HS-5 (cell line): ENCODE measurements around the gene ZNF384.
A peak's percentile ranks its signal among the peaks of the same experiment; 100 is the strongest.

Experiments
- DNase-seq: peaks from one replicate; pipeline ENCODE4 v3.0.0-alpha.2; 2012; ENCODE audit warnings: low read depth

The ZNF384 gene

DNA sequence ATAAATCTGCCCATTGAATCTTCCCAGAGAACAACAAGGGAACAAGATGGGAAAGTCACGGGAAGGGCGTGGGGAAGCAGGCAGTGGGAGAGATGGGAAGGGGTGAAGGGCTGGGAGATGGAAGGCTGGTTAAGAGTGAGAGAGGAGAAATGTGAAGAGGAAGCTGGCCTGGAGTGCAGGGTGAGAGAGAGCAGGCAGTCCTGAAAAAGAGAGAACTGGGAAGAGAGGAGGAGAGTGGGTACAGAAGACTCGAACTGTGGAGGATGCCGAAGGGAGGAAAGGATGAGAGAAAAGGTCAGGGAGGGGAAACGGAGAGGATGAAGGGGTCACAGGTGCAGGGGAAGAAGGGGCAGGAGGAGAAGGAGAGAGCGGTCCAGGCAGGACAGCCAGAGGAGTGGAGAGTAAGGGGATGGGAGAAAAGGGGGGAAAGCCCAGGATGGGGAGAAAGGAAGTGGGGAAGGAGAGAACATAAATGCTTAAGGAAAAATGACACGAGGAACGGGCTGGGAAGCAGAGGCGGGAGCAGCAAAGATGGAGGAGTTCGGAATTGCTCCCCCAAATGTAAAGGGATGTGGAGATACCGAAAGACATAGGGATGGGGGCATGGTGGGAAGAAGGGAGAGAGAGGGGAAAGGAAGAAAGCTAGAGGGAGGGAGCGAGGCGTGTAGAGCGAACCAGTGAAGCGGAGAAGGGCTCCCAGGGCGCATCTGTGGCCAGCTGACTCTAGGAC is 10.2 kb upstream of the ZNF384 start:
- no peak for DNase-seq

GRCh38 chr12:6698352-6699046 is 9.3 kb upstream of the ZNF384 start:
- DNase-seq: no peak

DNA sequence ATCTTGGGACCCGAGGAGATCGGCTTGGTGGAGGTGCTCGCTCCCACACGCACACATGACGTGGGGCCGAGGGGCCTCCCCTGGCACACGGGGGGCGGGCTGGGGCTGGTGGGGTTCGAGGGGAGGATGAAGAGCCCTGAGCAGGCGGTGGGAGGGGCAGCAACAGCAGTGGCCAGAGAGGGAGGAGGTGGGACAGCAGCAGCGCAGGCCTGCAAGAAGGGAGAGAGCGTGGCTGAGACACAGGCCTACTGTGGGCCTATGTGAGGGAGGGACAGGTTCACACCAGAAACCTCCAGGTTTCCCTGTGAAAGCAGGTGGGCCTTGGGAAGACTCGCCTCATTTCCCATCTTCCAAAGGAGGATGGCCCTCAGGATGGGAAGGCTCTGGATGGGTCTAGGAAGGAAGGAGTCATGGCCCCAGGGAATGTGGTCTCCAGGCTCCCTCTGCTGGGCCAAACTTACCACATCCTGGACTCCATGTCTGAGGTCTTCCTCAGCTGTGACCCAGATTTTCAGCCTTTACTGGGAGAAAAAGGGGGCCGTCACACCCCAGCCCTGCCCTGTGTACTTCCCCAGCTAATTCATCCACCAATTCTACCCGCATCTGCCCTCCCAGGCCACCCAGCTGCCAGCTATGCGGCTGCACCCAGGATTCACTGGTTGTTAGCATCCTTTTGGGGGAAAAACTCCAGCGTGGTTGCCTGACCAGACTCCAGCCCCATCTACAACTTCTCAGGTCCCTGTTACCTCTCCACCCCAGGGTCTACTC is 8.6 kb upstream of the ZNF384 start:
- peak; percentile 49 for DNase-seq

DNA sequence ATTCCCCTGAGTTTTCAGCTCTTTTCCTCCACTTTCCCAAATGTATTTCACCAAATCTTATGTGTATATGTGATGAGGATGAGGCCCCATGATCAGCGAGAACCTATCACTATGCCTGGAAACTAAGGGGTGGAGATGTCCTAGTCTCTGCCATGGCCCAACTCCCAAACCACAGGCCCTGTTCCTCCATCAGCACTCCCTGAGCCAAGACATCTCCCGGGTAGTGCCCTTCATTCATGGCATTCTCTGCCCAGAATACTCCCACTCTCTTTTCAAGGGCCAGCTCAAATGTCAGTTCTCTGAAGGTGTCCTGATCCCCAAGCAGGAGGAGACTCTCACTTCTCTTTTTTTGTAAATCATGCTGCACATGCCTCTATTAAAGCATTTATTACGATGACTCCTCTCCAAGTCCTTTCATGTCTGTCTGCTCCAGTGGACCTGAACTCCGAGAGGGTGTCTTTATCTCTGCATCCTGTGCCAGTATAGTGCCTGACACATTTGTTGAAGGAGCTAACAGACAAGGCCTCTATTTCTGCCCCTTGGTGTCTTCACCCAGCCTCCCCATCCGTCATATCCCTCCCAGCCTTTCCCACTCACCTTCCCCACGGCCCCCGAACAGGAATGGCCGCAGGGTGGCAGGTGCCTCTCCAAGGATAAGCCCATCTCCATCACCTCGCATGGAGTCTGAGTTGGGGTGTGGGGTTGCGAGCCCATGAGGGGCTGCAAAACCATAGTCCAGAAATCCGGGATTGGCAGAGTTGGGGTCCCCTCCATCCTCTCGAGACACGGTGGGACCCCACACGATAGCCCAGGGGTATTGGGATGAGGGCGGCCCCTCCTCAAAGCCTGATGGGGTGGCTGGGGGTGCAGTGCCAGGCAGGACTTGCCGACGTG is 7.8 kb upstream of the ZNF384 start:
- DNase-seq: no peak

DNA sequence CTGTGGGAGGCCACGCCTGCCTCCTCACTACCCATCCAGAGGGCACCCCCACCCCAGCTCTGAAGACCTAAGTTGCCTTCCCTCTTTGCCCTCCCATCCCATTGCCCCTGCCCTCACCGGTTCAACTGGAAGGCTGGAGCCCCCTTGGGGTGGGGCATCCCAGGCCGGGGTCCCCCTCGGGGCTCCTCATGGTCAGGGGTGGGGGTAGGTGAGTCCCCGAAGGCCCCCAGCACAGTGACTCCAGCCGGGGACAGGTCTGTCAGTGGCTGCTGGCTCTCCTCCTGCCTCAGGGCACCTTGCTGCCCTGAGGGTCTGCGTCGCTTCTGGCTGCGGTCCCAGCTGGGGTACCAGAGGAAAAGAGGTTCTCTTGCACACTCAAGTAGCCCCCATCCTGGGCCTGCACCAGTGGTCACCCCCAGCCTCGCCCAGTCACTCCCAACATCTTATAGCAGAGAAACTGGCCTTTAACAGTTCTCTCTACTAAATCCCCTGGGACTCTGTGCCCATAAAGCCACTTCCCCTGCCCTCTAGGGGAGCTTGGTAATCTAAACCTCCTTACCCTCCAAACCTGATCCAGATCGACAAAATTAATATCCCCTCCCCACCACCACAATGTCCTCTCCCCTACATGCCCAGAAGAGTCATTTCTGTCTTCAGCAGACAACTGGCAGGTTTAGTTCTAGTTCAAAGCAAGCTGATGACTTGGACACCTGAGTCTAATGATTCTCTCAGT is 6.3 kb upstream of the ZNF384 start:
- DNase-seq: no peak

GRCh38 chr12:6694701-6695100 is 5.5 kb upstream of the ZNF384 start:
- no peak for DNase-seq

DNA sequence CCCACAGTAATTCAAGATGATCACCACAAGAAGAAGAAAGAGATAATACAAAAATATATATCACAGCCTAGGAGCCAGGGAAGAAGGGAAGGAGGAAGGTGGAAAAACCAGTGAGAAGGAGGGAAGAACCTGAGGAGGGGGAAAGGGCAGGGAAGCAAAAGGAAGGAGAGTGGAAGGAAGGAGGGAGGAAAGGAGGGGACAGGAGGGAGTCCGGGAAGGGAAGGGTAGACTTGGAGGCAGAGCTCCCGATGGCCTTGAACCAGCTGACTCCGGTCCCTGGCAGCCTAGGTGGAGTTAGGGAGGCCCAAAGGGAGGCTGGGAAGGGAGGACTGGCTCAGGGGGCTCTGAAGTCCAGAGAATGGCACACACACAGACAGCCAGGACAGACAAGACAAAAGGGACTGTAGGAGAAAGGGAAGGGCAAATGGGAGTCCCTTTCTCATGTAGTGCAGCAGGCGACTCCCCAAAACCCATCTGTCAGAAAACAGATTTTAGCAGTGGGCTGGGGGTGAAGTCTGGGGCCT is 4.7 kb upstream of the ZNF384 start:
- DNase-seq: no peak

- DNase-seq: no peak
Measured at GRCh38 chr12:6692888-6693287, 3.7 kb upstream of the ZNF384 start.

DNA sequence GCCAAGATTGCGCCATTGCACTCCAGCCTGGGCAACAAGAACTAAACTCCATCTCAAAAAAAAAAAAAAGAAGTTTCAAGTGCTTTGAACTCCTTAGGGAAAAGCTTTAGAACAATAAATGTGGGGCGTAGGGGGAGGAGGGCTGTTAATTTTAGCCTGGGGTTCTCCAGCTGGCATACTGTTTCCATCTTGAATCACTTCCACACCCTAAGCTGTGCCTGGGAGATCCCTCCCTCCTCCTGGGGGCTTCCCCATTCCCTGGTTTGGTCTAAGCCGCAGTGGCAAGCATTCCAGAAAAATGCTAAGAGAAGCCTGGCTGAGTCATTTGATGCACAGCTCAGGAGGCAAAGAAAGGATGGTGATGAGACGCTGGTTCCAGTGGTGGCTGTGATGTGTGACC is 2.3 kb upstream of the ZNF384 start:
- DNase-seq: no peak

DNA sequence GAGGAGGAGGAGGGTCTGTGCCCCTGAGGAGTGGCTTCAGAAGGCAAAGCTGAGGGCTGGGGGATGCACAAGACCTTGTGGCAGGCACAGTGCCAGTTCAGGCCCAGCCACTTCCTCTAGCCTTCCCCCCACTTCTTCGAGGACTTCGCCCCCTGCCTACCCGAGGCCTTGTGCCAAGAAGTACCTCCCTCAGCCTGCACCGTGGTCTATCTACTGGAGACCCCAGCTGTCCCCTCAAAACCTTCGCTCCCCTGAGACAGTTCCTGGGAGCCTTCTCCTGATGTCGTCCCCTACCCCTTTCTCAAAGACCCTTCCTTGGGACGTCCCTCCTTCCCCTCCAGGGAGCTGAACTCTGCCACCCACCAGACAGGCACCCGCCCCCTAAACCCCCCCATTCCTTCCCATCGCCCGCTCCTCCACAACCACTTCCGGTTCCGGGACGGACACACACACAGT is 604 bp downstream of the ZNF384 start:
- DNase-seq: peak; percentile 62

DNA sequence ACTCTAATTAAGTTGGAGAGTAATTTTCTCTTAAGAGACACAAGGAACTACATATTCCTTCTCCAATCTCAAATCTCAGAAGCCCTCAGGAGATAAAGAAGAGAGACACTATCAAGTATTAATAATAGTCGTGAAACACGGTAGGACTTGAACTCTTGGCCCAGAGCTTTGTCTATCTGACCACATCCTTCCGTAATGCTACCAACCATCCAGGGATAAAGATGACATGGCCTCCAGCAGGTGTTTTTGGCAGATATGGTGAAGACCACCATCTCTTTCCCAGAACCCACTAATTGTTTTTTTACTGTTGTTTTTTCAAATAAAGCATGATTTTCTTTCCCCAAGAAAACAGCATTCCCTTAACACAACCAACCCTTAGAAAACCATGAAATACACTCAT is 3.4 kb downstream of the ZNF384 start:
- DNase-seq: no peak

- DNase-seq: no peak
Measured at GRCh38 chr12:6684609-6685008, 4.6 kb downstream of the ZNF384 start.

- DNase-seq: no peak
Measured at GRCh38 chr12:6676962-6677361, 12.2 kb downstream of the ZNF384 start.

GRCh38 chr12:6672143-6672542 is 17.0 kb downstream of the ZNF384 start:
- DNase-seq: no peak

- no peak for DNase-seq
Measured at GRCh38 chr12:6667559-6668210, 21.5 kb downstream of the ZNF384 start.

DNA sequence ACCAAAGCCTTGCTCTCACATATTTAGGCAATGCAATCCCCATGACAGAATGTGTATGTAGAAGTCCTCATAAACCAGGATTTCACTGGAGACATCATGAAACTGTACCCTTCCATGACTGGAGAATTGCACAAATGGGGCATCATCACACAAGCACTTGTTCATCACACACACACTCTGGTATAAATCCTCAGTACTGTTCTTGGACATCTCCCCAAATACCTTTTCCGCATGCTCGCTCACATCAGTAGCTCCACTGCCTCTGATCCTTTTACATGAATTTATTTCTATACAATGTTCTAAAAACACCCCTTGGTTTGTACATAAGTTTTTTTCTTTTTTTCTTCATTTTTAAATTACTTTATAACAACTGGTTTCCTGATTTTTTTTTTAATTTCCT is 23.0 kb downstream of the ZNF384 start:
- no peak for DNase-seq

- no peak for DNase-seq
Measured at GRCh38 chr12:6664902-6665301, 24.3 kb downstream of the ZNF384 start.

GRCh38 chr12:6662906-6663742 is 26.1 kb downstream of the ZNF384 start, which contains the start of gene ING4:
Gene ING4, minus strand, starts transcription at chr12:6663119. Its CDS starts 18 bp downstream, at chr12:6663101.
- DNase-seq: peak; percentile 97

DNA sequence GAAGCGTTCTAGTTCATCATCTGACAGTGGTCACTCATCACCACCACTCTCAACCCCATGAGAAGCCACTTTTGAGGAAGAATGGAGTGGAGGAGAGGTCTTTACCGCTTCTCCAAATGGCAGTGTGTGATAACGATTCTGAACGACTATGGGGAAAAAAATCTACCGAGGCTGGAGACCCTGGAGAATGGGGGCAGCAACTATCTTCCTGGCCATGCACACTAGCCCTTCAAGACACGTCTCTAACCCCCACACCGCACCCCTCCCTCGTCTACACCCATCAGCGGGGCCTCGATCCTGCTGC is 26.6 kb downstream of the ZNF384 start:
- DNase-seq: no peak

DNA sequence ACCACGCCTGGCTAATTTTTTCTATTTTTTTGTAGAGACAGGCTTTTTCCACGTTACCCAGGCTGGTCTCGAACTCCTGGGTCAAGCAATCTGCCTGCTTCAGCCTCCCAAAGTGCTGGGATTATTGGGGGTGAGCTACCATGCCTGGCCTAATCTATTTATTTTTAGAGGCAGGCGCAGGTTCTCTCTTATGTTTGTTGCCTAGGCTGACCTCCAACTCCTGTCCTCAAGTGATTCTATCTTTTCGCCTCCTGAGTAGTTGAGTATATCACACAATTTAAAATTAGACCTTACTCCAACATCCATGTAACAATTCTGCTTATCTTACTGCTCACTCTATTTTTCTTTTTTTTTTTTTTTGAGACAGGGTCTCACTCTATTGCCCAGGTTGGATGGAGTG is 35.2 kb downstream of the ZNF384 start:
- no peak for DNase-seq
